GM23248 (cell line): ENCODE measurements around the gene SMPD2. TPM values are rescaled to one million over a fixed set of nuclear protein-coding genes. Genes with fewer than 3 reads are reported as not detected.

Source experiments
- DNase-seq: peaks from one replicate; pipeline ENCODE4 v3.0.0-alpha.2; 2015
- H2AFZ ChIP-seq: fragments of 200-600 bp; sonication (generic); 2 replicates; pipeline ENCODE4 v1.6.1; 2016; ENCODE audit warnings: antibody characterized with exemption
- H3F3A ChIP-seq: fragments of 200-600 bp; sonication (generic); 2 replicates; pipeline ENCODE4 v1.6.1; 2016; ENCODE audit warnings: mild to moderate bottlenecking, antibody characterized with exemption, mixed run types; ENCODE audit not compliant: insufficient read depth
- H3K27ac ChIP-seq: fragments of 200-600 bp; sonication (generic); 2 replicates; pipeline ENCODE4 v1.5.1; 2016; ENCODE audit warnings: mild to moderate bottlenecking
- H3K27me3 ChIP-seq: fragments of 200-600 bp; sonication (generic); replicated peaks from 2 replicates; pipeline ENCODE4 v1.6.1; 2016; ENCODE audit warnings: mild to moderate bottlenecking; ENCODE audit not compliant: insufficient read depth
- H3K36me3 ChIP-seq: fragments of 200-600 bp; sonication (generic); 2 replicates; pipeline ENCODE4 v1.6.1; 2016; ENCODE audit warnings: low read depth, mild to moderate bottlenecking
- H3K4me1 ChIP-seq: fragments of 200-600 bp; sonication (generic); 2 replicates; pipeline ENCODE4 v1.6.1; 2016; ENCODE audit warnings: mild to moderate bottlenecking; ENCODE audit not compliant: insufficient read depth
- H3K4me2 ChIP-seq: fragments of 200-600 bp; sonication (generic); one replicate; pipeline ENCODE4 v1.6.1; 2016; ENCODE audit warnings: mild to moderate bottlenecking; ENCODE audit not compliant: unreplicated experiment
- H3K4me3 ChIP-seq: fragments of 200-600 bp; sonication (generic); 2 replicates; pipeline ENCODE4 v1.5.1; 2016; ENCODE audit warnings: mild to moderate bottlenecking
- H3K79me2 ChIP-seq: fragments of 200-600 bp; sonication (generic); 2 replicates; pipeline ENCODE4 v1.6.1; 2016; ENCODE audit warnings: mild to moderate bottlenecking; ENCODE audit not compliant: insufficient read depth
- H3K9ac ChIP-seq: fragments of 200-600 bp; sonication (generic); 2 replicates; pipeline ENCODE4 v1.6.1; 2016; ENCODE audit warnings: mild to moderate bottlenecking
- H3K9me2 ChIP-seq: fragments of 200-600 bp; sonication (generic); 2 replicates; pipeline ENCODE4 v1.6.1; 2016; ENCODE audit warnings: mixed run types, mild to moderate bottlenecking, moderate library complexity; ENCODE audit not compliant: insufficient read depth
- H3K9me3 ChIP-seq: fragments of 200-600 bp; sonication (generic); one replicate; pipeline ENCODE4 v1.6.1; 2017; ENCODE audit warnings: low read depth
- H4K20me1 ChIP-seq: fragments of 200-600 bp; sonication (generic); 2 replicates; pipeline ENCODE4 v1.6.0; 2016; ENCODE audit not compliant: insufficient read depth
- EZH2 ChIP-seq: fragments of 200-600 bp; sonication (generic); IDR thresholded peaks from 2 replicates; pipeline ENCODE4 v1.6.1; 2018; ENCODE audit warnings: antibody characterized with exemption, mild to moderate bottlenecking; ENCODE audit not compliant: insufficient read depth, poor library complexity, severe bottlenecking
- EZH2phosphoT487 ChIP-seq: fragments of 200-600 bp; sonication (generic); IDR thresholded peaks from 2 replicates; pipeline ENCODE4 v1.6.1; 2018; ENCODE audit warnings: antibody characterized with exemption, moderate library complexity, mild to moderate bottlenecking, low read depth; ENCODE audit not compliant: insufficient read depth
- WGBS, 2 experiments: methylation state at CpG; one replicate each; pipeline ENCODE4 v1.1.6; 2015 to 2017; ENCODE audit warnings: low lambda C conversion rate in 2 of 2, low coverage in 1 of 2; ENCODE audit errors: missing lambda C conversion rate in 2 of 2; 5-methylcytosine and 5-hydroxymethylcytosine counted together
- in situ Hi-C: fragments of 300-500 bp; cut with MboI; formaldehyde crosslinking; loops from 2 replicates; pipeline ENCODE4 v1.15.0; 2020
- polyA plus RNA-seq: library from polyadenylated mRNA; unstranded; fragments of >200 nt; fragmentation: Nextera tagmentation; extraction: Ambion mirVana; gene quantifications from 2 replicates; pipeline ENCODE4 v1.2.1, GENCODE V29; 2016
- total RNA-seq: library from RNA; depleted of rRNA; stranded (reverse); fragments of >200 nt; shearing (Covaris generic); gene quantifications from 2 replicates; pipeline ENCODE4 v1.2.3, GENCODE V29; 2014

SMPD2 gene
- total and polyA plus RNA-seq, 2 experiments from 2014 or later, result 4.5 to 6.4 TPM

GRCh38 chr6:109397020-109397419, 43.5 kb upstream of the SMPD2 start:
- Histone ChIP-seq H3K4me1 (no peaks in the 10 kb centered on the region), H3K9me3 (no peaks in the 10 kb centered on the region), H3K36me3 (no peaks in the 10 kb centered on the region), H3F3A (no peaks in the 10 kb centered on the region), H3K9me2 (no peaks in the 10 kb centered on the region), H4K20me1 (no peaks in the 10 kb centered on the region), H3K27ac (no peak overlapping the region), H3K4me2 (no peak overlapping the region), H3K79me2 (no peaks in the 10 kb centered on the region), H3K9ac (no peak overlapping the region), H2AFZ (no peak overlapping the region), H3K4me3 (no peak overlapping the region), H3K27me3 (no peaks in the 10 kb centered on the region)
- DNase-seq, result peak; percentile 56
- TF ChIP-seq EZH2 (no peak), EZH2phosphoT487 (no peak)
- in situ Hi-C loops, result no loop called here
- WGBS, 2 experiments, result 59 to 64% methylated on average over 4 of the region's 4 CpGs

- no peak overlapping the region for H3K4me3 ChIP-seq
- no peaks in the 10 kb centered on the region for H4K20me1 ChIP-seq
- in situ Hi-C loops, result loop anchor here (25.0 kb wide), 1 partner anchor 869 kb away; no protein-coding TSS in a partner anchor
- H3K4me1 ChIP-seq, result no peaks in the 10 kb centered on the region
- no peak overlapping the region for H3K4me2 ChIP-seq
- TF ChIP-seq EZH2 (no peak), EZH2phosphoT487 (no peak)
- H3K9ac ChIP-seq, result no peak overlapping the region
- no peaks in the 10 kb centered on the region for H3K79me2 ChIP-seq
- H2AFZ ChIP-seq, result no peak overlapping the region
- H3F3A ChIP-seq, result peaks cover 6% of the 10 kb centered on the region; the same call in 1 of the 2 replicates
- no peaks in the 10 kb centered on the region for H3K27me3 ChIP-seq
- 0 out of 2 replicates have a peak overlapping the region, but pooled peaks have one; percentile 20 for H3K27ac ChIP-seq
- H3K9me3 ChIP-seq, result no peaks in the 10 kb centered on the region
- H3K9me2 ChIP-seq, result no peaks in the 10 kb centered on the region
- peak; percentile 89 for DNase-seq
- WGBS, 2 experiments, result 25 to 59% methylated on average over 2 to 4 of the region's 4 CpGs
- H3K36me3 ChIP-seq, result no peaks in the 10 kb centered on the region
Observed at GRCh38 chr6:109406196-109406595, 34.3 kb upstream of the SMPD2 start.

DNA sequence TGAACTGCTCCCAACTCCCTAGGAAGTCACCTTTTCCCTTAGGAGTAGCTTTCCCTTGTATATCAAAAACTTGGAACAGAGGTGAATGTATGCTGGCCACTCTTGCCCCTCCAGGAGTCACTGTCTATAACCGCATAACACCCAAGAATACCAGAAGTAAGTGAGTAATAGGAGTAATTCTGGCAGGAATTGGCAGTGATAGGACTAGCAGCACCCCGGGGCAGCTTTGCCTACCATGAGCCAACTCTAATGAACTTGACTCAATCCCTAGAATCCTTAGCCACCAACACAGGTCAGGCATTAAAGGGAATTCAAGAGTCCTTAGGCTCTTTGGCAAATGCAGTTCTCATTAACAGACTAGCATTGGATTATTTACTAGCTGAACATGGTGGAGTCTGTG, 29.5 kb upstream of the SMPD2 start:
- in situ Hi-C loops, result loop anchor here (25.0 kb wide), 1 partner anchor 874 kb away; no protein-coding TSS in a partner anchor
- no peak overlapping the region for H3K27ac ChIP-seq
- H3K9me2 ChIP-seq, result no peaks in the 10 kb centered on the region

GRCh38 chr6:109417646-109418045, 22.9 kb upstream of the SMPD2 start:
- H2AFZ ChIP-seq, result no peak overlapping the region
- in situ Hi-C loops, result loop anchor here (25.0 kb wide), 1 partner anchor 880 kb away; no protein-coding TSS in a partner anchor
- no peaks in the 10 kb centered on the region for H3K4me1 ChIP-seq
- no peaks in the 10 kb centered on the region for H3K36me3 ChIP-seq
- H3K79me2 ChIP-seq, result no peaks in the 10 kb centered on the region
- no peaks in the 10 kb centered on the region for H4K20me1 ChIP-seq
- H3K27ac ChIP-seq, result no peak overlapping the region
- H3K9ac ChIP-seq, result no peak overlapping the region
- no peak overlapping the region for H3K4me2 ChIP-seq
- TF ChIP-seq EZH2 (no peak), EZH2phosphoT487 (no peak)
- no peaks in the 10 kb centered on the region for H3F3A ChIP-seq
- no peak overlapping the region for H3K4me3 ChIP-seq
- DNase-seq, result no peak
- WGBS, 2 experiments, result 90 to 96% methylated on average over 4 of the region's 4 CpGs
- no peaks in the 10 kb centered on the region for H3K27me3 ChIP-seq
- no peaks in the 10 kb centered on the region for H3K9me2 ChIP-seq
- no peaks in the 10 kb centered on the region for H3K9me3 ChIP-seq

More for the DNA sequence above, 29.5 kb upstream of the SMPD2 start:
- Histone ChIP-seq H3K4me3 (no peak overlapping the region), H3K4me1 (no peaks in the 10 kb centered on the region), H3K27me3 (no peaks in the 10 kb centered on the region), H3K79me2 (no peaks in the 10 kb centered on the region), H2AFZ (no peak overlapping the region), H3F3A (peaks cover 6% of the 10 kb centered on the region; the same call in 1 of the 2 replicates), H3K9me3 (no peaks in the 10 kb centered on the region), H4K20me1 (no peaks in the 10 kb centered on the region), H3K4me2 (no peak overlapping the region), H3K9ac (no peak overlapping the region), H3K36me3 (no peaks in the 10 kb centered on the region)
- TF ChIP-seq EZH2phosphoT487 (no peak), EZH2 (no peak)
- WGBS, 2 experiments, result 79 to 89% methylated on average over 2 of the region's 2 CpGs
- no peak for DNase-seq

- Histone ChIP-seq H3K4me1 (no peaks in the 10 kb centered on the region), H3K9me2 (no peaks in the 10 kb centered on the region), H3K9me3 (no peaks in the 10 kb centered on the region), H3K79me2 (no peaks in the 10 kb centered on the region), H3K27me3 (no peaks in the 10 kb centered on the region), H2AFZ (no peak overlapping the region), H3K27ac (no peak overlapping the region), H4K20me1 (no peaks in the 10 kb centered on the region), H3K9ac (no peak overlapping the region), H3K36me3 (no peaks in the 10 kb centered on the region), H3K4me3 (no peak overlapping the region), H3F3A (no peaks in the 10 kb centered on the region), H3K4me2 (no peak overlapping the region)
- in situ Hi-C loops, result loop anchor here (25.0 kb wide), 1 partner anchor 883 kb away; no protein-coding TSS in a partner anchor
- 68 to 83% methylated on average over 1 of the region's 1 CpG for WGBS, 2 experiments
- no peak for DNase-seq
- no peak for TF ChIP-seq EZH2
- TF ChIP-seq EZH2phosphoT487, result no peak
Observed at GRCh38 chr6:109420751-109421150, 19.8 kb upstream of the SMPD2 start.
